B cell (primary cell): ENCODE data around the gene MAP3K21. TPM values are rescaled to one million over a fixed set of nuclear protein-coding genes. Genes with fewer than 3 reads are reported as not detected.

Source experiments
- ATAC-seq: fragments of 200-7000 bp; cut with Tn5 transposase; one replicate; pipeline ENCODE4 v1.10.0; 2021; ENCODE audit warnings: low read depth, mild to moderate bottlenecking, moderate number of reproducible peaks, moderate library complexity
- CTCF ChIA-PET: fragments of 350-600 bp; sonication (Branson Sonifier 250); formaldehyde crosslinking; loops from one replicate; lab custom pipeline; 2021; ENCODE audit warnings: antibody characterized with exemption, inconsistent platforms; lab: Charles Lee
- POLR2A ChIA-PET: fragments of 350-600 bp; sonication (Branson Sonifier 250); formaldehyde crosslinking; loops from one replicate; lab custom pipeline; 2021; ENCODE audit warnings: antibody characterized with exemption; lab: Charles Lee
- DNase-seq: peaks from one replicate; pipeline ENCODE4 v3.0.0; 2013
- H2AFZ ChIP-seq: 2 replicates; pipeline ENCODE4 v1.6.1; 2012; ENCODE audit warnings: mild to moderate bottlenecking, low read depth, low read length; ENCODE audit not compliant: insufficient read depth, poor library complexity, severe bottlenecking
- H3K27ac ChIP-seq, 2 donors: 1 replicate in 1 of 2; 2 replicates in 1 of 2; pipeline ENCODE4 v1.5.1; 2012 to 2013; ENCODE audit warnings: low read length in 2 of 2, mild to moderate bottlenecking in 2 of 2, moderate library complexity in 1 of 2
- H3K27me3 ChIP-seq, 4 experiments: fragments of 200-600 bp in 1 of 4; sonication (generic) in 1 of 4; replicated peaks in 1 of 4; 1 replicate in 2 of 4; 2 replicates in 2 of 4; pipeline versions ENCODE4 v1.6.1 to v1.7.0; 2013 to 2016; ENCODE audit warnings: low read length in 3 of 4, mild to moderate bottlenecking in 2 of 4, mixed read lengths in 1 of 4, moderate library complexity in 1 of 4; ENCODE audit not compliant: insufficient read depth in 4 of 4, control insufficient read depth in 3 of 4; ENCODE audit errors: control extremely low read depth in 1 of 4
- H3K36me3 ChIP-seq, 2 experiments: replicated peaks in 1 of 2; 1 replicate in 1 of 2; 2 replicates in 1 of 2; pipeline versions ENCODE4 v1.6.1 to v1.7.1; 2013; ENCODE audit warnings: low read length in 1 of 2; ENCODE audit not compliant: insufficient read depth in 2 of 2, control insufficient read depth in 1 of 2; ENCODE audit errors: control extremely low read depth in 1 of 2, extremely low read depth in 1 of 2
- H3K4me1 ChIP-seq, 2 donors: fragments of 200-600 bp in 1 of 2; sonication (generic) in 1 of 2; 1 replicate in 1 of 2; 2 replicates in 1 of 2; pipeline versions ENCODE4 v1.5.1 to v1.6.1; 2013 to 2017; ENCODE audit warnings: low read length in 2 of 2; ENCODE audit not compliant: control insufficient read depth in 2 of 2, insufficient read depth in 2 of 2
- H3K4me2 ChIP-seq: replicated peaks from 2 replicates; pipeline ENCODE3; 2012; ENCODE audit warnings: mild to moderate bottlenecking, low read depth, low read length; ENCODE audit not compliant: poor library complexity, severe bottlenecking
- H3K4me3 ChIP-seq, 5 experiments: fragments of 200-600 bp in 1 of 5; sonication (generic) in 1 of 5; 1 replicate in 3 of 5; 2 replicates in 2 of 5; pipeline versions ENCODE4 v1.5.1 to v1.7.0; 2011 to 2016; ENCODE audit warnings: low read length in 4 of 5, mild to moderate bottlenecking in 4 of 5, low read depth in 2 of 5, control low read depth in 1 of 5, moderate library complexity in 1 of 5; ENCODE audit not compliant: insufficient read depth in 1 of 5; ENCODE audit errors: control extremely low read depth in 1 of 5, extremely low read depth in 1 of 5
- H3K79me2 ChIP-seq: fragments of 200-600 bp; sonication (generic); one replicate; pipeline ENCODE4 v1.6.0; 2016; ENCODE audit warnings: low read length; ENCODE audit not compliant: control insufficient read depth, insufficient read depth
- H3K9ac ChIP-seq: fragments of 200-600 bp; sonication (generic); 2 replicates; pipeline ENCODE4 v1.6.1; 2017; ENCODE audit warnings: mild to moderate bottlenecking, low read length, moderate library complexity
- H3K9me3 ChIP-seq, 3 donors: one replicate each; pipeline versions ENCODE4 v1.6.1 to v1.7.1; 2013; ENCODE audit warnings: low read length in 2 of 3; ENCODE audit not compliant: control insufficient read depth in 2 of 3, insufficient read depth in 1 of 3; ENCODE audit errors: control extremely low read depth in 1 of 3
- H4K20me1 ChIP-seq: 2 replicates; pipeline ENCODE4 v1.6.0; 2012; ENCODE audit warnings: mild to moderate bottlenecking, low read length; ENCODE audit not compliant: insufficient read depth, control insufficient read depth, poor library complexity, severe bottlenecking
- H3K27ac Mint-ChIP-seq: one replicate; pipeline ENCODE4 v1.8.0; 2021; ENCODE audit warnings: mixed read lengths
- H3K27me3 Mint-ChIP-seq: one replicate; pipeline ENCODE4 v1.8.0; 2021; ENCODE audit warnings: mixed read lengths
- H3K4me1 Mint-ChIP-seq: one replicate; pipeline ENCODE4 v1.8.0; 2021; ENCODE audit warnings: mixed read lengths
- H3K4me3 Mint-ChIP-seq: one replicate; pipeline ENCODE4 v1.8.0; 2021; ENCODE audit warnings: mixed read lengths
- H3K9me3 Mint-ChIP-seq: one replicate; pipeline ENCODE4 v1.8.0; 2022; ENCODE audit warnings: mixed read lengths; ENCODE audit not compliant: insufficient read depth
- EZH2 ChIP-seq: IDR thresholded peaks from 2 replicates; pipeline ENCODE4 v1.6.1; 2012; ENCODE audit warnings: borderline replicate concordance, low read depth, mild to moderate bottlenecking, moderate library complexity, low read length; ENCODE audit not compliant: insufficient read depth, poor library complexity, severe bottlenecking
- WGBS: methylation state at CpG from one replicate; pipeline ENCODE4 v1.1.5; 2013; ENCODE audit warnings: missing lambda C conversion rate; ENCODE audit not compliant: insufficient coverage; 5-methylcytosine and 5-hydroxymethylcytosine counted together
- intact Hi-C: fragments of 100-400 bp; cut with micrococcal nuclease; formaldehyde crosslinking; loops from one replicate; pipeline ENCODE4 v1.10.0; 2022
- polyA plus RNA-seq: library from polyadenylated mRNA; depleted of rRNA; stranded (reverse); fragments of >200 nt; gene quantifications from 2 replicates; pipeline ENCODE4 v1.2.3, GENCODE V29; 2012
- total RNA-seq, 2 donors: library from RNA; stranded (reverse); fragments of 120-200 nt in 1 of 2; gene quantifications; 1 replicate in 1 of 2; 2 replicates in 1 of 2; pipeline versions ENCODE4 v1.2.3 to v1.2.4, GENCODE V29; 2013 to 2022
- TF ChIP-seq, protein P1 (sequence below): fragments of 200-600 bp; IDR thresholded peaks from one replicate; pipeline ENCODE4 v1.8.0; 2022; ENCODE audit warnings: antibody characterized with exemption, mild to moderate bottlenecking

MAP3K21 gene
- total and polyA plus RNA-seq, 2 donors (not counting 1 experiment from before 2014, with no cell fraction given): 1.5 to 3.7 TPM

DNA sequence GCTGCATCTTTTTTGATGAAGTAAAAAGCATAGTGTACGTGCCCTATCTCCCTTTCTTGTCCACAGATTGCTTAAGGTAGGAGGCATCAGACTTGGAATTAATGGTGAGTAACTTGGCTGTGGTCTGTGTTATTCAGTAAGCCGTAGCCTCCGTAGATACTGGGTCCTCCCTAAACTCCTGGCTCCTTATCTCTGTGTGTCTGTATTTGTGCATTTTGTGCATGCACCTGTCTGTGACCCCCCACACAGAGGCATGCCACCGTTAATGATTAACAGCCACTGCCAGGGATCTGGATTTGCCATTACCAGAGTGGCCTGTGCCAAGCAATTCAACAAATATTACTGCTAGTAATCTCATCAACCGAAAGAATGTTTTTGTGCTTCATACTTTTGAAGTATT, 31.9 kb downstream of the MAP3K21 start:
- ATAC-seq: no peak
- 100% methylated on average over 3 of the region's 5 CpGs for WGBS
- Histone ChIP-seq H3K4me3 (no peak overlapping the region), H3K9ac (no peak overlapping the region), H3K9me3 (no peaks in the 10 kb centered on the region), H3K4me1 (peaks cover 0 to 7% of the 10 kb centered on the region in 2 donors), H2AFZ (no peak overlapping the region), H3K27me3 (no peaks in the 10 kb centered on the region), H3K4me2 (no peak overlapping the region), H3K36me3 (no peaks in the 10 kb centered on the region), H4K20me1 (no peaks in the 10 kb centered on the region), H3K27ac (no peak overlapping the region), H3K79me2 (no peaks in the 10 kb centered on the region)
- intact Hi-C loops: no loop called here
- CTCF ChIA-PET: no interaction called here
- POLR2A ChIA-PET: no interaction called here
- H3K4me1 Mint-ChIP-seq: peaks cover 7% of the 10 kb centered on the region
- no peak for TF ChIP-seq EZH2
- TF ChIP-seq, protein P1, sequence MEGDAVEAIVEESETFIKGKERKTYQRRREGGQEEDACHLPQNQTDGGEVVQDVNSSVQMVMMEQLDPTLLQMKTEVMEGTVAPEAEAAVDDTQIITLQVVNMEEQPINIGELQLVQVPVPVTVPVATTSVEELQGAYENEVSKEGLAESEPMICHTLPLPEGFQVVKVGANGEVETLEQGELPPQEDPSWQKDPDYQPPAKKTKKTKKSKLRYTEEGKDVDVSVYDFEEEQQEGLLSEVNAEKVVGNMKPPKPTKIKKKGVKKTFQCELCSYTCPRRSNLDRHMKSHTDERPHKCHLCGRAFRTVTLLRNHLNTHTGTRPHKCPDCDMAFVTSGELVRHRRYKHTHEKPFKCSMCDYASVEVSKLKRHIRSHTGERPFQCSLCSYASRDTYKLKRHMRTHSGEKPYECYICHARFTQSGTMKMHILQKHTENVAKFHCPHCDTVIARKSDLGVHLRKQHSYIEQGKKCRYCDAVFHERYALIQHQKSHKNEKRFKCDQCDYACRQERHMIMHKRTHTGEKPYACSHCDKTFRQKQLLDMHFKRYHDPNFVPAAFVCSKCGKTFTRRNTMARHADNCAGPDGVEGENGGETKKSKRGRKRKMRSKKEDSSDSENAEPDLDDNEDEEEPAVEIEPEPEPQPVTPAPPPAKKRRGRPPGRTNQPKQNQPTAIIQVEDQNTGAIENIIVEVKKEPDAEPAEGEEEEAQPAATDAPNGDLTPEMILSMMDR: no peak
- H3K9me3 Mint-ChIP-seq: no peaks in the 10 kb centered on the region
- H3K27me3 Mint-ChIP-seq: no peaks in the 10 kb centered on the region
- no peak overlapping the region for H3K27ac Mint-ChIP-seq
- H3K4me3 Mint-ChIP-seq: no peak overlapping the region
- DNase-seq: no peak

GRCh38 chr1:233359905-233360304, 32.4 kb downstream of the MAP3K21 start:
- no peak overlapping the region for H3K9ac ChIP-seq
- H3K4me2 ChIP-seq: no peak overlapping the region
- Mint-ChIP-seq H3K4me1 (peaks cover 7% of the 10 kb centered on the region), H3K4me3 (no peak overlapping the region), H3K9me3 (no peaks in the 10 kb centered on the region), H3K27me3 (no peaks in the 10 kb centered on the region), H3K27ac (no peak overlapping the region)
- H3K79me2 ChIP-seq: no peaks in the 10 kb centered on the region
- H3K9me3 ChIP-seq: no peaks in the 10 kb centered on the region
- H3K4me1 ChIP-seq: peaks cover 0 to 7% of the 10 kb centered on the region in 2 donors
- intact Hi-C loops: no loop called here
- POLR2A ChIA-PET: no interaction called here
- CTCF ChIA-PET: no interaction called here
- no peak for TF ChIP-seq EZH2
- TF ChIP-seq, protein P1: no peak
- no peaks in the 10 kb centered on the region for H3K27me3 ChIP-seq
- no peak for ATAC-seq
- H3K4me3 ChIP-seq: no peak overlapping the region
- H3K36me3 ChIP-seq: no peaks in the 10 kb centered on the region
- no peak for DNase-seq
- no peaks in the 10 kb centered on the region for H4K20me1 ChIP-seq
- H3K27ac ChIP-seq: no peak overlapping the region
- no CpG with 5 or more reads among the region's 2 CpGs for WGBS
- H2AFZ ChIP-seq: no peak overlapping the region
